HUES48 (cell line): ENCODE data around the gene SLC7A9.

Experiments
- H3K27ac ChIP-seq: one replicate; pipeline ENCODE4 v1.7.0; 2013; ENCODE audit warnings: low read depth, low read length, inconsistent platforms
- H3K27me3 ChIP-seq: 2 replicates; pipeline ENCODE4 v1.6.1; 2013; ENCODE audit warnings: mild to moderate bottlenecking, low read length; ENCODE audit not compliant: control insufficient read depth, insufficient read depth
- H3K36me3 ChIP-seq: 2 replicates; pipeline ENCODE4 v1.6.1; 2013; ENCODE audit warnings: low read length; ENCODE audit not compliant: control insufficient read depth, insufficient read depth
- H3K4me1 ChIP-seq: 2 replicates; pipeline ENCODE4 v1.6.1; 2013; ENCODE audit warnings: mild to moderate bottlenecking, low read length; ENCODE audit not compliant: control insufficient read depth, insufficient read depth
- H3K4me3 ChIP-seq: 2 replicates; pipeline ENCODE4 v1.5.1; 2013; ENCODE audit warnings: mild to moderate bottlenecking, low read depth, low read length
- H3K9ac ChIP-seq: 2 replicates; pipeline ENCODE4 v1.6.1; 2013; ENCODE audit warnings: mild to moderate bottlenecking, low read depth, low read length, moderate library complexity
- H3K9me3 ChIP-seq: 2 replicates; pipeline ENCODE4 v1.6.1; 2013; ENCODE audit warnings: low read length; ENCODE audit not compliant: control insufficient read depth, insufficient read depth

Gene SLC7A9

GRCh38 chr19:32813862-32814425 lies 55.6 kb downstream of the SLC7A9 start:
- H3K9ac ChIP-seq: no peak overlapping the region
- peaks cover 14% of the 10 kb centered on the region for H3K4me1 ChIP-seq
- H3K4me3 ChIP-seq: no peak overlapping the region
- H3K27ac ChIP-seq: no peak overlapping the region
- no peaks in the 10 kb centered on the region for H3K27me3 ChIP-seq
- no peaks in the 10 kb centered on the region for H3K9me3 ChIP-seq
- H3K36me3 ChIP-seq: no peaks in the 10 kb centered on the region

DNA sequence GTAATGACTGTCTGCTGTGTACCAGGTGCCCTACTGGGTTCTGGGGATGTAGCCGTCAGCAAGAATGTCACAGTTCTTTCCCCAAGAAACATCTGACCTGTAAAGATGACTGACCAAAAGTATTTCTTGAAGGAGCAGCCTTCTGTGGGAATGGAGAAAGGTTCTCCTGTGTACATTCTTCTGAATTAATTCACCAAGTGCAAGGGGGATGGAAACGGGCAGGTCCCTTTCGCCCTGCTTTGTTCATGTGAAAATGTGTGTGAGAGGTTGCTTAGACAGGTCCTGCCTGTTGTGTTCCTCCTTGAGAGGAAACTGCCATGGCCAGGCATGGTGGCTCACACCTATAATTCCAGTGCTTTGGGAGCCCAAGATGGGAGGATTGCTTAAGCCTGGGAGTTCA lies 57.0 kb downstream of the SLC7A9 start:
- Histone ChIP-seq H3K36me3 (no peaks in the 10 kb centered on the region), H3K9me3 (no peaks in the 10 kb centered on the region), H3K4me3 (no peak overlapping the region), H3K27me3 (no peaks in the 10 kb centered on the region), H3K4me1 (peaks cover 14% of the 10 kb centered on the region), H3K9ac (no peak overlapping the region), H3K27ac (no peak overlapping the region)

- H3K9ac ChIP-seq: no peak overlapping the region
- peaks cover 10% of the 10 kb centered on the region for H3K4me1 ChIP-seq
- H3K36me3 ChIP-seq: no peaks in the 10 kb centered on the region
Measured at GRCh38 chr19:32812036-32812435, 57.5 kb downstream of the SLC7A9 start.

DNA sequence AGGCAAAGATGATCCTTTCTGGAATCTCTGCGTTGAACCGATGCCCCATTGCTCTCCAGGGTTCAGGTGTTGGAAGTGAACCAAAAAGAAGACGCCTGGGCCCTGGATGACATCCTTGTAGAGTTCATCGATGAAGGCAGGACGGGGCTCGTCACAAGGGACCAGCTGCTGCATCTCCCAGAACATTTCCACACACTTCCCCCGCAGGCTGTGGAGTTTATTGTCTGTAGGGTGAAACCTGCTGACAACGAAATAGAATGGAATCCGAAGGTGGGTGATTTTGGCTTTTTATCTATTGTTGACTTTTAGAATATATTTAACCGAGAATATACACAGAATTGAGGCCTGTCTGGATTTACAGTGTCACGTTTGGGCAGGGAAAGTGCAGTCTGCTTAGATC lies 58.4 kb downstream of the SLC7A9 start:
- Histone ChIP-seq H3K4me1 (peaks cover 1% of the 10 kb centered on the region; the same call in 1 of the 2 replicates), H3K9ac (no peak overlapping the region), H3K36me3 (no peaks in the 10 kb centered on the region), H3K9me3 (no peaks in the 10 kb centered on the region), H3K27ac (no peak overlapping the region), H3K4me3 (no peak overlapping the region), H3K27me3 (no peaks in the 10 kb centered on the region)

More at GRCh38 chr19:32812036-32812435, 57.5 kb downstream of the SLC7A9 start:
- no peak overlapping the region for H3K27ac ChIP-seq
- H3K4me3 ChIP-seq: no peak overlapping the region
- H3K9me3 ChIP-seq: no peaks in the 10 kb centered on the region
- no peaks in the 10 kb centered on the region for H3K27me3 ChIP-seq

DNA sequence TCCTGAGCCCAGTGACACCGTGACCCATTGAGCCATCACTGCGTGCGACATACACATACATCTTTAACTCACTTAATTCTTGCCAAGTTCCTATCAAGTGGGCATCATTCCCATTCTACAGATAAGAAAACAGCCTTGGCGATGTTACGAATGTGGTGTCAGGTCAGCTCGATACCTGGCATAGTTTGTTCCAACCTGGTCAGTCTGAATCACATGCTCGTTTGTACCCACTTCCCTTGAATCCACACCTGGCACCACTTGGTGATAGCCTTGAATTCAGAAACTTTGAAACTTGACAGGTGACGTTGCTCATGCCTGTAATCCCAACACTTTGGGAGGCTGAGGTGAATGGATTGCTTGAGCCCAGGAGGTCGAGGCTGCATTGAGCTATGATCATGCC lies 59.1 kb downstream of the SLC7A9 start:
- Histone ChIP-seq H3K4me1 (no peaks in the 10 kb centered on the region), H3K27ac (no peak overlapping the region), H3K4me3 (no peak overlapping the region), H3K27me3 (no peaks in the 10 kb centered on the region), H3K36me3 (no peaks in the 10 kb centered on the region), H3K9me3 (no peaks in the 10 kb centered on the region), H3K9ac (no peak overlapping the region)

DNA sequence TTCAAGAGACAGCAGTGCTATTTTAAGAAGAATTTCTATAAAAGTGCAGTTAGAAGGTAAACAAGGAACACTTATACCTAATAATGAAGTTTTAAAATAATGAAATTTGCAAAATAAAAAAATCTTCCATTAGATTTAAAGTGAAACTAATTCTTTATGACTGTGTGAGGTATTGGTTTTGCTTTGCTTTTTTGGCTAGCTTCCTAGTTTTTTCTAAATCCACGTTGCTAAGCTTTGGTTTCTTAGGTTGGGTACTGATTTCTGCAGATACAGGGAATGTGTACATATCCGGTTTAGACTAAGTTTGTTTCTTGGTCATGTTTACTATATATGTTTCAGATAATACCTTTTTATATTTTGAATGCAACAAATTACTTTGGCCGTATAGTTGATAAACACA lies 59.8 kb downstream of the SLC7A9 start:
- Histone ChIP-seq H3K9me3 (no peaks in the 10 kb centered on the region), H3K27me3 (no peaks in the 10 kb centered on the region), H3K4me3 (no peak overlapping the region), H3K27ac (no peak overlapping the region), H3K4me1 (no peaks in the 10 kb centered on the region), H3K36me3 (no peaks in the 10 kb centered on the region), H3K9ac (no peak overlapping the region)

GRCh38 chr19:32809254-32809653 lies 60.3 kb downstream of the SLC7A9 start:
- Histone ChIP-seq H3K27me3 (no peaks in the 10 kb centered on the region), H3K27ac (no peak overlapping the region), H3K4me1 (no peaks in the 10 kb centered on the region), H3K36me3 (no peaks in the 10 kb centered on the region), H3K9ac (no peak overlapping the region), H3K4me3 (no peak overlapping the region), H3K9me3 (no peaks in the 10 kb centered on the region)

DNA sequence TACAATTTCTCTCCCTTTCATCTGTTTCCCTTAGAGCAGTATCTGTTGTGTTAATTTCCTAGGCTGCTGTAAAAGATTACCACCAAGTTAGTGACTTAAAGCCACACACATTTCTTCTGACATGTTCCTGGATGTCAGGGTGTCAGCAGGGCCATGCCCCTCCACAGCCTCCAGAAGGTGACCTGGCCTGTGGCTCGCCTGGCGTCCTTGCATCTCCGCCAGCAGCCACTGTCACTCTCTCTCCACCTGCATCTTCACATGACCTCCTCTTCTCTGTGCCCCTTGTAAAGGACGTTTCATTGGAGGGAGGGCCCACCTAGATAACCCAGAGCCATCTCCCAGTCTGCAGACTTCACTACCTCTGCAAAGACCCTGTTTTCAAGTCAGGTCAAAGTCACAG lies 61.3 kb downstream of the SLC7A9 start:
- H3K27me3 ChIP-seq: no peaks in the 10 kb centered on the region
- no peaks in the 10 kb centered on the region for H3K4me1 ChIP-seq
- H3K36me3 ChIP-seq: no peaks in the 10 kb centered on the region
- no peak overlapping the region for H3K27ac ChIP-seq
- H3K9ac ChIP-seq: no peak overlapping the region
- no peaks in the 10 kb centered on the region for H3K9me3 ChIP-seq
- no peak overlapping the region for H3K4me3 ChIP-seq

- Histone ChIP-seq H3K4me1 (peaks cover 3% of the 10 kb centered on the region; the same call in 1 of the 2 replicates), H3K27ac (no peak overlapping the region), H3K9me3 (no peaks in the 10 kb centered on the region), H3K27me3 (no peaks in the 10 kb centered on the region), H3K36me3 (no peaks in the 10 kb centered on the region), H3K9ac (no peak overlapping the region), H3K4me3 (no peak overlapping the region)
Measured at GRCh38 chr19:32802840-32803239, 66.7 kb downstream of the SLC7A9 start.

DNA sequence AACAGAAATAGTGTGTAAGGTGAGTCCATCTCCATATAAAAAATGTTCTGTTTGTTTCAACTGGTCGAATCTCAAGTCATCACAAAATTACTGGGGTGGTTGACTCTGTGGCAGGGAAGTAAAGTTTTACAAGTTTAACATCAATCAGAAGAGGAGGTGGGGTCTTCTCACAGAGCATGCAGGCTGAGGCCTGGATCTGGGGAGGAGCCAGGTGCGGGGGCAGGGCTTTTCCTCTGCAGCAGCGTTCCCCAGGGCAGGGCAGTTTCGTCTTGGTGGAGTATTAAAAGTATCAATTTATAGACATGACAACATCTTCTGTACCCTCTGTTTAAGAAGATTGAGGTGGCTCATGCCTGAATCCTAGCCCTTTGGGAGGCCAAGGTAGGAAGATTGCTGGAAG lies 68.8 kb downstream of the SLC7A9 start:
- Histone ChIP-seq H3K9ac (no peak overlapping the region), H3K9me3 (no peaks in the 10 kb centered on the region), H3K27ac (no peak overlapping the region), H3K36me3 (no peaks in the 10 kb centered on the region), H3K27me3 (no peaks in the 10 kb centered on the region), H3K4me1 (peaks cover 3% of the 10 kb centered on the region; the same call in 1 of the 2 replicates), H3K4me3 (no peak overlapping the region)

DNA sequence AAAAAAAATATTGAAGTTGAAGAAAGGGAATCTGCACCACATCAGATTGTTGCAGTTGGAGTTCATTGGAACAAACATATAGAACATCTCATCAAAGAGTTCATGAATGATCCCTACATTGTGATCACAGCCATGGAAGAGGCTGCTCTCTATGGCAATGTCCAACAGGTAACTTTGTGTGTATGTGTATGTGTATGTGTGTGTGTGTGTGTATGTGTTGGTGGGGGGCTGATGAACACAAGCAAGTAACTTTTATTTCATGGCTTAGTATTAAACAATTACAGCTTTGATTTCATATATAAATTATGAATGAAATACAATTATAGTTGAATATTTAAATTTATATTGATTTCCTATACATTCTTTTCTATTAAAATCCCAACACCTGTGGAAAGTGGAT lies 69.4 kb downstream of the SLC7A9 start:
- no peaks in the 10 kb centered on the region for H3K36me3 ChIP-seq
- H3K27ac ChIP-seq: no peak overlapping the region
- H3K9me3 ChIP-seq: no peaks in the 10 kb centered on the region
- no peak overlapping the region for H3K9ac ChIP-seq
- H3K4me3 ChIP-seq: no peak overlapping the region
- H3K27me3 ChIP-seq: no peaks in the 10 kb centered on the region
- peaks cover 3% of the 10 kb centered on the region; the same call in 1 of the 2 replicates for H3K4me1 ChIP-seq
